HL-60 (cell line): ENCODE results near the gene CLTRN.

ENCODE experiments used
- CTCF ChIP-seq: IDR thresholded peaks from one replicate; pipeline ENCODE4 v1.5.1; 2011; ENCODE audit warnings: low read length, control low read depth, inconsistent platforms; ENCODE audit not compliant: insufficient read depth
- GABPA ChIP-seq: IDR thresholded peaks from 2 replicates; pipeline ENCODE4 v1.6.1; 2012; ENCODE audit warnings: low read depth
- POLR2AphosphoS5 ChIP-seq: IDR thresholded peaks from 2 replicates; pipeline ENCODE4 v1.6.1; 2012; ENCODE audit warnings: low read depth
- REST ChIP-seq: IDR thresholded peaks from 2 replicates; pipeline ENCODE4 v1.6.1; 2012; ENCODE audit warnings: low read depth; ENCODE audit not compliant: insufficient replicate concordance
- SPI1 ChIP-seq: IDR thresholded peaks from 2 replicates; pipeline ENCODE4 v1.6.1; 2012; ENCODE audit warnings: low read depth, mild to moderate bottlenecking, borderline replicate concordance

GRCh38 chrX:15663439-15663838 is 1.2 kb downstream of the CLTRN start:
- TF ChIP-seq REST (no peak), CTCF (no peak), POLR2AphosphoS5 (no peak), GABPA (no peak), SPI1 (no peak)
